Stimulated activated memory B cell treated with anti-CD40 and anti-IgM and Interleukin-4, amounts not matched to agents 10 μg/mL and 1 μg/mL and 100 μg/mL, for 72 hours (primary cell): ENCODE results near the gene XPO4.
A peak's percentile ranks its signal among the peaks of the same experiment; 100 is the strongest.

Source experiments
- ATAC-seq: fragments of 150-1000 bp; cut with Tn5 transposase; 2 replicates; pipeline ENCODE4 v1.10.0; 2021
- H3K27ac Mint-ChIP-seq: one replicate; pipeline ENCODE4 v1.8.0; 2022; ENCODE audit warnings: mild to moderate bottlenecking, mixed read lengths
- H3K27me3 Mint-ChIP-seq: one replicate; pipeline ENCODE4 v1.8.0; 2022; ENCODE audit warnings: mixed read lengths
- H3K36me3 Mint-ChIP-seq: one replicate; pipeline ENCODE4 v1.8.0; 2022; ENCODE audit warnings: mixed read lengths
- H3K4me1 Mint-ChIP-seq: one replicate; pipeline ENCODE4 v1.8.0; 2022; ENCODE audit warnings: mixed read lengths
- H3K4me3 Mint-ChIP-seq: one replicate; pipeline ENCODE4 v1.8.0; 2022; ENCODE audit warnings: mild to moderate bottlenecking, moderate library complexity, mixed read lengths
- H3K9me3 Mint-ChIP-seq: one replicate; pipeline ENCODE4 v1.8.0; 2022; ENCODE audit warnings: mixed read lengths

XPO4 gene

GRCh38 chr13:20796791-20797508 is 105.6 kb downstream of the XPO4 start:
- peak overlapping the region; percentile 50 for H3K27ac Mint-ChIP-seq
- no peak for ATAC-seq
- no peak overlapping the region for H3K4me3 Mint-ChIP-seq
- H3K4me1 Mint-ChIP-seq: peaks cover 24% of the 10 kb centered on the region
- peaks cover 52% of the 10 kb centered on the region for H3K36me3 Mint-ChIP-seq
- H3K27me3 Mint-ChIP-seq: no peaks in the 10 kb centered on the region
- H3K9me3 Mint-ChIP-seq: no peaks in the 10 kb centered on the region

- no peak for ATAC-seq
- Mint-ChIP-seq H3K9me3 (no peaks in the 10 kb centered on the region), H3K36me3 (peaks cover 70% of the 10 kb centered on the region), H3K27me3 (no peaks in the 10 kb centered on the region), H3K4me1 (no peaks in the 10 kb centered on the region), H3K27ac (no peak overlapping the region), H3K4me3 (no peak overlapping the region)
These were observed 112.9 kb downstream of the XPO4 start for GRCh38 chr13:20789665-20790064.

DNA sequence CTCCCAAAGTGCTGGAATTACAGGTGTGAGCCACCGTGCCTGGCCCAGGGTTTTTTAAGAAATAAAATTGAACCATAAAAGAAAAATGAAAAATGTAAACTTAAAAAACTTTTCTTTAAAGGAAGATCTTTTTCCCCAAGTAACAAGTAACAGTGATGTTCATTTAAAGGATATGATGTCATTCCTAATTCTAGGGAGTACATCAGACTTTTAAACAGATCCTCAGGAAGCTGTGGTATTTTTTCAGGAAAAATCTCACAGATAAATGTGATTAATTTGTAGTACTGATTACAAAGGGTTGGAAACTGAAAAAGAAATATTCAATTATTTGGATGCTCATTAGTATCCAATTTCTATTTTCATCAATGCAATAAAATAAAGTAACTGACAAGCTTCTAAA is 114.2 kb downstream of the XPO4 start:
- ATAC-seq: no peak
- no peak overlapping the region for H3K27ac Mint-ChIP-seq
- no peak overlapping the region for H3K4me3 Mint-ChIP-seq
- no peaks in the 10 kb centered on the region for H3K9me3 Mint-ChIP-seq
- no peaks in the 10 kb centered on the region for H3K4me1 Mint-ChIP-seq
- no peaks in the 10 kb centered on the region for H3K27me3 Mint-ChIP-seq
- H3K36me3 Mint-ChIP-seq: peaks cover 63% of the 10 kb centered on the region

- Mint-ChIP-seq H3K27me3 (no peaks in the 10 kb centered on the region), H3K4me3 (no peak overlapping the region), H3K4me1 (no peaks in the 10 kb centered on the region), H3K9me3 (no peaks in the 10 kb centered on the region), H3K27ac (no peak overlapping the region), H3K36me3 (peaks cover 63% of the 10 kb centered on the region)
- no peak for ATAC-seq
These were observed 115.4 kb downstream of the XPO4 start for GRCh38 chr13:20787180-20787579.

- Mint-ChIP-seq H3K4me1 (no peaks in the 10 kb centered on the region), H3K27me3 (no peaks in the 10 kb centered on the region), H3K9me3 (no peaks in the 10 kb centered on the region), H3K4me3 (no peak overlapping the region), H3K36me3 (peaks cover 39% of the 10 kb centered on the region), H3K27ac (no peak overlapping the region)
- ATAC-seq: no peak
These were observed 120.3 kb downstream of the XPO4 start for GRCh38 chr13:20782116-20782708.

- Mint-ChIP-seq H3K4me1 (no peaks in the 10 kb centered on the region), H3K4me3 (no peak overlapping the region), H3K27ac (no peak overlapping the region), H3K9me3 (no peaks in the 10 kb centered on the region), H3K27me3 (no peaks in the 10 kb centered on the region), H3K36me3 (peaks cover 22% of the 10 kb centered on the region)
- no peak for ATAC-seq
These were observed 122.2 kb downstream of the XPO4 start for GRCh38 chr13:20780317-20780716.

DNA sequence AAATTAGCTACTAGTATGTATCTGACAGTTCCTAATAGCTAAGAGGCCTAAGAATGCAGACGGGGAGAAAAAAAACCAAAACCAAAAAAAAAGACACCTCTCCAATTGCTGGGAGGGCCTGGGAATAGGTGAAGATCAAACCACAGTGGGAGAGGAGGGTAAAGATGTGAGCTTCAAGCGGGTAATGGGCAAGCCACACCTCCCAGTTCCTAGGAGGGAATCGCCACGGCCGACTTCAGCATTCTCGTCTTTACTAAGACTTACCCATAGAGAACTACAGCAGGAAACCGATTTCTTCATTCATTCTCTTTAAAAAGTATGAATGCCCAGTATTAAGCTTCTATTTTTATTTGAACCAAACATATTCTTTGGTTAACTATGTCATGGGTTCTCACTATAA is 123.1 kb downstream of the XPO4 start:
- Mint-ChIP-seq H3K9me3 (no peaks in the 10 kb centered on the region), H3K36me3 (peaks cover 21% of the 10 kb centered on the region), H3K4me1 (no peaks in the 10 kb centered on the region), H3K27ac (no peak overlapping the region), H3K4me3 (no peak overlapping the region), H3K27me3 (no peaks in the 10 kb centered on the region)
- no peak for ATAC-seq

- Mint-ChIP-seq H3K27me3 (no peaks in the 10 kb centered on the region), H3K36me3 (peaks cover 14% of the 10 kb centered on the region), H3K27ac (no peak overlapping the region), H3K9me3 (no peaks in the 10 kb centered on the region), H3K4me3 (no peak overlapping the region), H3K4me1 (no peaks in the 10 kb centered on the region)
- no peak for ATAC-seq
These were observed 124.2 kb downstream of the XPO4 start for GRCh38 chr13:20778311-20778710.

- Mint-ChIP-seq H3K9me3 (no peaks in the 10 kb centered on the region), H3K27ac (no peak overlapping the region), H3K4me1 (peaks cover 12% of the 10 kb centered on the region), H3K27me3 (no peaks in the 10 kb centered on the region), H3K36me3 (peaks cover 8% of the 10 kb centered on the region), H3K4me3 (no peak overlapping the region)
- no peak for ATAC-seq
These were observed 125.8 kb downstream of the XPO4 start for GRCh38 chr13:20776751-20777150.

DNA sequence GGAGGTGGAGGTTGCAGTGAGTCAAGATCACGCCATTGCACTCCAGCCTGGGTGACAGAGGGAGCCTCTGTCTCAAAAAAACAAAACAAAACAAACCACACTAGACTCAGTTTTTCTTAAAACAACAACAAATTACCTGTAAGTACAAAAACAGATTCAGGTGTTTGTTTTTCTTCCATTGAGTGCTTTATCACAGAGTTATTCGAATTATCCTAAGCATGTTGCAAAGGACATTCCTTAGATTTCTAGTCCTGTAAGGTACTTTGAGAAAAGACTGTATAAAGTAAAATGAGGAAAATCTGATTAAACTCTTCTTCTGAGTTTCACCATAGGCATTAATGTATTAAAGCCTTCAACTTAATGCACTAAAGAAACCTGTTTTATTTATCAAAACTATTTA is 126.6 kb downstream of the XPO4 start:
- no peak overlapping the region for H3K4me3 Mint-ChIP-seq
- H3K27me3 Mint-ChIP-seq: no peaks in the 10 kb centered on the region
- H3K36me3 Mint-ChIP-seq: peaks cover 8% of the 10 kb centered on the region
- ATAC-seq: no peak
- no peaks in the 10 kb centered on the region for H3K9me3 Mint-ChIP-seq
- H3K4me1 Mint-ChIP-seq: peaks cover 12% of the 10 kb centered on the region
- no peak overlapping the region for H3K27ac Mint-ChIP-seq

GRCh38 chr13:20774746-20775145 is 127.8 kb downstream of the XPO4 start:
- no peak for ATAC-seq
- peaks cover 8% of the 10 kb centered on the region for H3K36me3 Mint-ChIP-seq

DNA sequence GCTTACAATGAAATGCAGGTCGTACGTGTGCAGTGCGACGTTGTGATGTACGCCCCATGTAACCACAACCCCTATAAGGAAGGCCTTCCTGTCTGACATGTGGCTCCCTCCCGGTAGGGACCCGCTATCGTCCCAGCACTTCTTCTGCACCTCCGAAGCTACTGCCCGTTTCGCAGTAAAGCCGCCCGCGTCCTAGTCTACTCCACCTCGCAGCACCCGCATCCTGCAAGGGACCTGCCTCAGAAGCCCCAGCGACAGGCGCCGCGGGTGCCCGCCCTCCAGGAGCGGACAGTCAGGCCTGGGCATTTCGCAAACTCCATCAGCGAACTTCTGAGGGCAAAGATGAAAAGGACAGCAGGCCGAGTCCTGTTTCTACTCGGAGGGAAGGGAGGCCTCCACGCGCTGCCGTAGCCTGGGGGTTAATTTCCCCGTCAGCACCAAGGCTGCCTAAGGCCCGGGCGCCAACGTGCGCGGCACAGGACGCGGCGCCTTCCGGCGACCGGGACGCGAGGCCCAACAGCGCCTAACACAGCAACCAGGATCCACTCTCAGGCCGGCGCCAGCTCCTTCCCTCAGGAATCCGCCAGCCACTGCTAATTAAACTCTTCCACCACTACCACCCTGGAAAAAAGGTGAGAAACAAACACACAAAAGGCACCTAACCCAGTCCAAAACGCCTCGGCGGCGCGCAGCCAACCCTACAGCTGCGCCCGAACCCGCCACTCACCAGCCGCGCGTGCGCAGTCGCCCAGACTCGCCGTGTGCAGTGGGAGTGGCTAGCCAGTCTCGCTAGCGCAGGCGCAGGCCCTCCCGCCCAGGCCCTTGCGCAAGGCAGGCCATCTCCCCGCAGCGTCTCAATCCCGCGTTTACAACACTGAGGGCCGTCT is 129.1 kb downstream of the XPO4 start, which contains the start of gene EEF1AKMT1:
EEF1AKMT1 (minus strand) TSS at position 768 of the 887 bp plus-strand sequence. CDS start 16,363 bp downstream, outside the sequence.
- H3K4me1 Mint-ChIP-seq: peaks cover 18% of the 10 kb centered on the region
- H3K27ac Mint-ChIP-seq: peak within 1 kb of the TSS; percentile 95
- peaks cover 21% of the 10 kb centered on the region for H3K36me3 Mint-ChIP-seq
- H3K4me3 Mint-ChIP-seq: peak within 1 kb of the TSS; percentile 93
- peaks cover 7% of the 10 kb centered on the region for H3K9me3 Mint-ChIP-seq
- no peaks in the 10 kb centered on the region for H3K27me3 Mint-ChIP-seq
- ATAC-seq: peak; percentile 99

More at GRCh38 chr13:20774746-20775145, 127.8 kb downstream of the XPO4 start:
- Mint-ChIP-seq H3K9me3 (peaks cover 3% of the 10 kb centered on the region), H3K27ac (peak overlapping the region; percentile 95), H3K4me3 (peak overlapping the region; percentile 26), H3K4me1 (peaks cover 15% of the 10 kb centered on the region), H3K27me3 (no peaks in the 10 kb centered on the region)

DNA sequence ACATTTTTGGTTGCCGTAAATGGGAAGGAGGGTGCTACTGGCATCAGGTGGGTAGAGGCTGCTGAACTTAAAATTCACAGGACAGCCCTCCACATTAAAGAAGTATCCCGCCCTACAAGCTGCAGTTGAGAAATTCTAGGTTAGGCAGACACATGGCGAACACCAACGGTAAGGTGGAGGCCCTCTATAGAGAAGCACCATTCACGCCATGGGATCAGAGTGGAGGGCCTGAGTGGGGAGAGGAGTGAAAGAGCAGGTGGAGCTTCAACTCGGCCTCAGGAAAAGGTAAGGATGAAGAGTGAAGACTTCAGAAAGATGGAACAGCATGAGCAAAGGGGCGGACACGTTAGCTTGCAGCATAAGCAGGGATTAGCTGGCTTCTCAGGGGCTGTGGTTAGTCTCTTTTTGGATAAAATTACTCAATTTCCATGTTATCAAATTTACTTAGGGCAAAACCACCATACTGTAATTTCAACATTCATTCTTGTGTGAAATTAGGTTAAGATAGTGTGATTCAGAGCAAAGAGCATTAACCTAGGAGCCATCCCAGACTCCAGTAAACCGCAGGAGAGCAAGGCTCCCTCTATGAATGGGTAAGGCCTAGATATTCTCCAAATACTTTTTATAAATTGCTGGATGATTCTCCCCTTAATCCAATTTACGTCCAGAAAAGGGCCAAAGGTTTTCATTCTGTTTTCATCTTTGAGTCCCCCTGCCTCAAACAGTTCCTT is 130.0 kb downstream of the XPO4 start:
- ATAC-seq: no peak

GRCh38 chr13:20769834-20770233 is 132.7 kb downstream of the XPO4 start:
- no peak overlapping the region for H3K4me3 Mint-ChIP-seq
- no peak overlapping the region for H3K27ac Mint-ChIP-seq
- ATAC-seq: no peak
- H3K27me3 Mint-ChIP-seq: no peaks in the 10 kb centered on the region
- H3K4me1 Mint-ChIP-seq: peaks cover 18% of the 10 kb centered on the region
- H3K36me3 Mint-ChIP-seq: peaks cover 36% of the 10 kb centered on the region
- peaks cover 14% of the 10 kb centered on the region for H3K9me3 Mint-ChIP-seq

More for the DNA sequence above, 130.0 kb downstream of the XPO4 start:
- H3K4me1 Mint-ChIP-seq: peaks cover 18% of the 10 kb centered on the region
- peak overlapping the region; percentile 95 for H3K27ac Mint-ChIP-seq
- peak overlapping the region; percentile 93 for H3K4me3 Mint-ChIP-seq
- peaks cover 30% of the 10 kb centered on the region for H3K36me3 Mint-ChIP-seq
- H3K27me3 Mint-ChIP-seq: no peaks in the 10 kb centered on the region
- H3K9me3 Mint-ChIP-seq: peaks cover 12% of the 10 kb centered on the region

- no peak overlapping the region for H3K27ac Mint-ChIP-seq
- H3K27me3 Mint-ChIP-seq: no peaks in the 10 kb centered on the region
- peaks cover 36% of the 10 kb centered on the region for H3K36me3 Mint-ChIP-seq
- ATAC-seq: no peak
- peaks cover 14% of the 10 kb centered on the region for H3K9me3 Mint-ChIP-seq
- H3K4me1 Mint-ChIP-seq: peaks cover 18% of the 10 kb centered on the region
- no peak overlapping the region for H3K4me3 Mint-ChIP-seq
These were observed 133.5 kb downstream of the XPO4 start for GRCh38 chr13:20769091-20769490.
